Activated T-helper 2 cell treated with anti-CD3 and anti-CD28 coated beads, Interferon-gamma antibody, Interleukin-2, Interleukin-4, amounts not matched to agents 10 μg/mL and 5 μg/mL and 100 μg/mL, durations not matched to agents 14 hours and 24 hours and 36 hours (primary cell): Measurements from ENCODE around the gene RSPO1. TPM values are rescaled to one million over a fixed set of nuclear protein-coding genes. Genes with fewer than 3 reads are reported as not detected.
A peak's percentile ranks its signal among the peaks of the same experiment; 100 is the strongest.
"Not testable (repeated sequence)": the region's sequence is repeated elsewhere in the genome, so short reads cannot be mapped to it uniquely, and the experiment has no call there.

Experiments used
- DNase-seq: peaks from one replicate; pipeline ENCODE4 v3.0.0; 2021; ENCODE audit warnings: low spot score
- H3K27ac Mint-ChIP-seq: one replicate; pipeline ENCODE4 v1.8.0; 2021; ENCODE audit warnings: mixed read lengths
- H3K27me3 Mint-ChIP-seq: one replicate; pipeline ENCODE4 v1.8.0; 2021; ENCODE audit warnings: low read depth, mixed read lengths
- H3K36me3 Mint-ChIP-seq: one replicate; pipeline ENCODE4 v1.8.0; 2021; ENCODE audit warnings: low read depth, mixed read lengths
- H3K4me1 Mint-ChIP-seq: one replicate; pipeline ENCODE4 v1.8.0; 2021; ENCODE audit warnings: low read depth, mixed read lengths
- H3K4me3 Mint-ChIP-seq: one replicate; pipeline ENCODE4 v1.8.0; 2021; ENCODE audit warnings: low read depth, mild to moderate bottlenecking, moderate library complexity, mixed read lengths
- H3K9me3 Mint-ChIP-seq: one replicate; pipeline ENCODE4 v1.8.0; 2021; ENCODE audit warnings: mixed read lengths
- intact Hi-C: fragments of 100-400 bp; cut with micrococcal nuclease; formaldehyde crosslinking; loops from one replicate; pipeline ENCODE4 v1.15.1; 2023
- total RNA-seq: library from RNA; stranded (reverse); gene quantifications from 2 replicates; pipeline ENCODE4 v1.2.3, GENCODE V29; 2022

The RSPO1 gene
- total RNA-seq, 1 donor from 2014 or later, result not detected

GRCh38 chr1:37602750-37603694 lies 31.7 kb downstream of the RSPO1 start:
- peaks cover 8% of the 10 kb centered on the region for H3K27me3 Mint-ChIP-seq
- no peak overlapping the region for H3K4me3 Mint-ChIP-seq
- no peak for DNase-seq
- no peaks in the 10 kb centered on the region for H3K9me3 Mint-ChIP-seq
- intact Hi-C loops, result loop anchor here (1.0 kb wide), 1 partner anchor 79 kb away; no protein-coding TSS in a partner anchor
- H3K27ac Mint-ChIP-seq, result no peak overlapping the region
- no peaks in the 10 kb centered on the region for H3K4me1 Mint-ChIP-seq
- no peaks in the 10 kb centered on the region for H3K36me3 Mint-ChIP-seq

GRCh38 chr1:37601441-37601840 lies 33.3 kb downstream of the RSPO1 start:
- no peak for DNase-seq
- Mint-ChIP-seq H3K27ac (no peak overlapping the region), H3K4me1 (peaks cover 3% of the 10 kb centered on the region), H3K36me3 (no peaks in the 10 kb centered on the region), H3K9me3 (no peaks in the 10 kb centered on the region), H3K27me3 (peaks cover 8% of the 10 kb centered on the region), H3K4me3 (no peak overlapping the region)
- intact Hi-C loops, result no loop called here

DNA sequence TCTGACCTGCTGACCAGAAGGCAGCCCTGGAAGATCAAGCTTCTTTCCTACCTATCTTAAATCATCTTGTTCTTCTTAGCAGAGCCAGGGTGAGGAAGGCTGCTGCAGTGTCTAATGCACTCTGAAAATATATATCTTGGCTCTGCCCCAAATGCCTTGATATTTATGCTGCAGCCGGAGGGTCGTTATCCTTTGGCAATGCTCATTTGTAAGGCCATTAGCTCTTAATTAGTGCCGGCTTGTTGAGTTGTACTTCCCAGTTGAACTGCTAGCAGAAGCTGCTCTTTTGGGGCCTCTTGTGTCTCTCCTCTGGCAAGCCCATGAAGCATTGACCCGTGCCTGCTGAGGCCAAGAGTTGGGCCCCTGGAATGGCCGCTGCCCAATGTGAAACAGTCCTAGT lies 34.8 kb downstream of the RSPO1 start:
- no peak overlapping the region for H3K4me3 Mint-ChIP-seq
- peaks cover 8% of the 10 kb centered on the region for H3K4me1 Mint-ChIP-seq
- intact Hi-C loops, result loop anchor here (10.0 kb wide), 1 partner anchor 1255 kb away; the partner anchor contains the start of gene RRAGC
- H3K27me3 Mint-ChIP-seq, result peaks cover 8% of the 10 kb centered on the region
- peaks cover 7% of the 10 kb centered on the region for H3K36me3 Mint-ChIP-seq
- no peaks in the 10 kb centered on the region for H3K9me3 Mint-ChIP-seq
- no peak for DNase-seq
- H3K27ac Mint-ChIP-seq, result no peak overlapping the region

GRCh38 chr1:37596182-37596667 lies 38.5 kb downstream of the RSPO1 start:
- H3K27me3 Mint-ChIP-seq, result peaks cover 3% of the 10 kb centered on the region

DNA sequence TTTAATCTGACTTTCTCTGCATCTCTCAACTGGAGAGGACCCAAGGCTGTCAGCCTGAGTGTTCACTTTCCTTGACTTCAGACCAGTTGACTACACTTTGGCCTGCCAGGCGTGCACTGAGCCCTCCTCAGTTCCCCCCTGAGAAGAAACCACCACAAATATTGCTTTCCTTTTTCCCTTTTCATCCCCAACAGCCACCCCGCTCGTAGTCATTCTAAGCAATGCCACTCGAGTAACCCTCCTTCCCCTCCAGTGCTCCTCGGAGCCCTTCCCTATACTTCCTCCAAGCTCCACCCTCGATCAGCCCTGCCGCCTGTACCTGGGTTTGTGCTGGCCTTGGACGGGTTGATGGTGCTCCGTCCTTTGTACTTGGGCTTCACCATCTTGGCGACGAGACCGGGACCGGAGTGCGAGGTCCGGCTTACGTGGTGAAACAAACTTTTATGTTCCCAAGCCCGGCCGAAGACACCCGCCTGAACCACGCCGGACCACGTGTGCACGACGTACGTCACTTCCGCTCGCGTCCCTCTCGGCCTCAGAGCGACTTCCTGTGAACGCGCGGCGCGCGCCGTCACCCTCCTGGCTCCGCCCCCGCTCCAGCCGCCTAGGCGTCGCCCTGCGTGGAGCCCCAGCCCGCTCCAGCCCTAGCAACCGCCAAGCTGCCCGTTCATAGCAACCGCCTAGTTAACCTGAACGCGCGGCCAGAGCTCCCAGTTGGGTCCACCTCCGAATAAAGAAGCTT lies 39.1 kb downstream of the RSPO1 start, which contains the start of gene GNL2:
Gene GNL2 (minus strand): TSS at position 498 of the 742 bp plus-strand sequence. CDS start 115 bp downstream, at position 383.
- H3K27ac Mint-ChIP-seq, result peak within 1 kb of the TSS; percentile 92
- intact Hi-C loops, result loop anchor here (1.0 to 10.0 kb wide), 5 partner anchors 21 to 1259 kb away; partner anchors contain the start of genes RRAGC and SNIP1
- no peaks in the 10 kb centered on the region for H3K9me3 Mint-ChIP-seq
- H3K4me3 Mint-ChIP-seq, result peak within 1 kb of the TSS; percentile 99
- H3K36me3 Mint-ChIP-seq, result peaks cover 43% of the 10 kb centered on the region
- DNase-seq, result peak; percentile 97
- H3K4me1 Mint-ChIP-seq, result peaks cover 22% of the 10 kb centered on the region
- peaks cover 3% of the 10 kb centered on the region for H3K27me3 Mint-ChIP-seq

More at GRCh38 chr1:37596182-37596667, 38.5 kb downstream of the RSPO1 start:
- peak overlapping the region; percentile 99 for H3K4me3 Mint-ChIP-seq
- peaks cover 37% of the 10 kb centered on the region for H3K36me3 Mint-ChIP-seq
- H3K9me3 Mint-ChIP-seq, result no peaks in the 10 kb centered on the region
- peaks cover 20% of the 10 kb centered on the region for H3K4me1 Mint-ChIP-seq
- peak overlapping the region; percentile 92 for H3K27ac Mint-ChIP-seq
- no peak for DNase-seq
- intact Hi-C loops, result loop anchor here (1.0 to 10.0 kb wide), 3 partner anchors 42 to 1259 kb away; partner anchors contain the start of genes RRAGC and SNIP1

GRCh38 chr1:37593726-37594125 lies 41.0 kb downstream of the RSPO1 start:
- intact Hi-C loops, result loop anchor here (2.0 to 10.0 kb wide), 2 partner anchors 19 to 1261 kb away; partner anchors contain the start of gene RRAGC

DNA sequence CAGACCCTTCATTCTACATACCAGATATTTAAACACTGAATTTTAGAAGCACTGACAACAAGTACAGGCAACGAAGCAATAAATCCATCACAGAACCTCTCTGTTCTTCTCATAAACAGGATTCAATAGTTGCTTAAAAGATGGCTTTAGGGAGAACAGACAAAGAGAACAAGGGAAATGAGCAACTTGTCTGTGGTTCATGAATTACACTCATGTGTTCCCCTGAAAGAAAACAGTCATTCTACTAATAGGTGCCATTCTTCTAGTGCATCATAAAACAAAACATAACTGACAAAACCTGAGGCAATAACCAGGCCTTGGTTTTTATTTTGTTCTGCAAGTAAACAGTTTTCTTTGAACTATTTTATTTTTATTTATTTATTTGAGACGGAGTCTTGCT lies 45.8 kb downstream of the RSPO1 start:
- intact Hi-C loops, result no loop called here
- Mint-ChIP-seq H3K27ac (no peak overlapping the region), H3K4me1 (peaks cover 21% of the 10 kb centered on the region), H3K36me3 (peaks cover 75% of the 10 kb centered on the region), H3K9me3 (no peaks in the 10 kb centered on the region), H3K4me3 (no peak overlapping the region), H3K27me3 (no peaks in the 10 kb centered on the region)
- DNase-seq, result no peak

More at GRCh38 chr1:37593726-37594125, 41.0 kb downstream of the RSPO1 start:
- Mint-ChIP-seq H3K4me3 (peak overlapping the region; percentile 26), H3K27ac (no peak overlapping the region), H3K9me3 (no peaks in the 10 kb centered on the region), H3K4me1 (peaks cover 26% of the 10 kb centered on the region), H3K27me3 (peaks cover 3% of the 10 kb centered on the region), H3K36me3 (peaks cover 56% of the 10 kb centered on the region)
- DNase-seq, result no peak

DNA sequence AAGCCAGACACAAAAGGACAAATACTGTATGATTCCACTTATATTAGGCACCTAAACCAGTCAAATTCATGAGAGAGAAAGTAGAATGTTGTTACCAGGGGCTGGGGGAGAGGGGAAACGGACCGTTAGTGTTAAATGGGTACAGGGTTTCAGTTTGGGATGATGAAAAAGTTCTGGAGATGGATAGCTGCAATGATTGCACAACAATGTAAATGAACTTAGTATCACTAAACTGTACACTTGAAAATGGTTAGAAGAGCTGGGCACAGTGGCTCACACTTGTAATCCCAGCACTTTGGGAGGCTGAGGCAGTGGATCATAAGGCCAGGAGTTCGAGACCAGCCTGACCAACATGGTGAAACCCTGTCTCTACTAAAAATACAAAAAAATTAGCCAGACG lies 50.1 kb downstream of the RSPO1 start:
- H3K27me3 Mint-ChIP-seq, H3K9me3 Mint-ChIP-seq, H3K4me1 Mint-ChIP-seq, H3K27ac Mint-ChIP-seq, DNase-seq, H3K4me3 Mint-ChIP-seq, intact Hi-C loops: not testable (repeated sequence)
- H3K36me3 Mint-ChIP-seq, result peaks cover 74% of the 10 kb centered on the region

DNA sequence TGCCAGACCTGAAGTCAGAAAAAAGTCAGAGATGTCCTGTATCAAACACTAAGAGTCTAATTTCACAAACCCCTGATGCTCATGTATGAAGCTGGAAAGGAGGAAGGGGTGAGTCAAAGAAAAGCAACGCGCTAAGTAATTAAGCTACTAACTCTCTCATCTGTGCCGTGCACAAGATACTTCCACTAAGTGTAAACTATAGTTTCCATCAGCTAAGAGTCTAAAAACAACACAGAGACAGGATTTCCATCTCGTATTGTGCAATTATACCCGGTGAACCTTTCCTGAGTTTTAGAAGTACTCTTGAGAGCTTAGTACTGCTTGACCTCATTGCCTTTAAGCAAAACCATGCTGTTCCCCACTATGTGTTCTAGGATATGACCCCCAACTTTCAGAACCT lies 59.0 kb downstream of the RSPO1 start:
- H3K9me3 Mint-ChIP-seq, result no peaks in the 10 kb centered on the region
- peak overlapping the region; percentile 81 for H3K27ac Mint-ChIP-seq
- H3K4me3 Mint-ChIP-seq, result no peak overlapping the region
- intact Hi-C loops, result loop anchor here (2.0 to 10.0 kb wide), 2 partner anchors 19 to 101 kb away; partner anchors contain the start of genes GNL2 and ZC3H12A
- H3K36me3 Mint-ChIP-seq, result peaks cover 91% of the 10 kb centered on the region
- H3K27me3 Mint-ChIP-seq, result no peaks in the 10 kb centered on the region
- no peak for DNase-seq
- peaks cover 63% of the 10 kb centered on the region for H3K4me1 Mint-ChIP-seq

DNA sequence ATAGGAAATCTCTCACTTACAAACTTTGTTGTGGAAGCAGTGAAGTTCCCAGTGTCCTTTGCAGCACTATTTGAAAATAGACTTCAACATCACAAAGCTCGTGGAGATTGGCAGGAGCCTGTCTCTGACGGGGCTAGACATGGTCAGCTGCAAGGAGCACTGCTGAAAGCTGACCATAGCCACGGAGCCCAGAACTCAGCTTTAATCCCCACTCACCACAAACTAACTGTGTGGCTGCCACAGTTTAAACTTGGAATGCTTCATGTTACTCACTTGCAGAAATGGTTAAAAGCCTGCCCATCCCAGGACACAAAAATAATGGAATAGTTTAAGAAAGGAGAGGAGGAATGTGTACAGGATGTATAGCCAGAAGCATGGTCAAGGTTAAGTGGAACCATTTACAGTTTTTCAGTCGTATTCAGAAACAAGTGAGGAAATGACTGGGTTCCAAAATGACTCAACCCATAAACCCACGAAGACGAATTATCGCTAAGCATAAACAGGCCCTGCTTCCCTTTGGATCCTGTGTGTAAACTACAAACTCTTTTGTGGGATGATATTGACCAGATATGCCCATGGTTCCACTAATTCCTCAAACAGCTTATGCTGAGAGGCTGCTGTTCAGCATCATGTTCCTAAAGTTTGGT lies 59.7 kb downstream of the RSPO1 start:
- Mint-ChIP-seq H3K27ac (peak overlapping the region; percentile 81), H3K36me3 (peaks cover 90% of the 10 kb centered on the region), H3K4me1 (peaks cover 66% of the 10 kb centered on the region), H3K4me3 (no peak overlapping the region), H3K27me3 (no peaks in the 10 kb centered on the region), H3K9me3 (no peaks in the 10 kb centered on the region)
- intact Hi-C loops, result loop anchor here (2.0 to 10.0 kb wide), 2 partner anchors 20 to 100 kb away; partner anchors contain the start of genes GNL2 and ZC3H12A
- DNase-seq, result no peak

DNA sequence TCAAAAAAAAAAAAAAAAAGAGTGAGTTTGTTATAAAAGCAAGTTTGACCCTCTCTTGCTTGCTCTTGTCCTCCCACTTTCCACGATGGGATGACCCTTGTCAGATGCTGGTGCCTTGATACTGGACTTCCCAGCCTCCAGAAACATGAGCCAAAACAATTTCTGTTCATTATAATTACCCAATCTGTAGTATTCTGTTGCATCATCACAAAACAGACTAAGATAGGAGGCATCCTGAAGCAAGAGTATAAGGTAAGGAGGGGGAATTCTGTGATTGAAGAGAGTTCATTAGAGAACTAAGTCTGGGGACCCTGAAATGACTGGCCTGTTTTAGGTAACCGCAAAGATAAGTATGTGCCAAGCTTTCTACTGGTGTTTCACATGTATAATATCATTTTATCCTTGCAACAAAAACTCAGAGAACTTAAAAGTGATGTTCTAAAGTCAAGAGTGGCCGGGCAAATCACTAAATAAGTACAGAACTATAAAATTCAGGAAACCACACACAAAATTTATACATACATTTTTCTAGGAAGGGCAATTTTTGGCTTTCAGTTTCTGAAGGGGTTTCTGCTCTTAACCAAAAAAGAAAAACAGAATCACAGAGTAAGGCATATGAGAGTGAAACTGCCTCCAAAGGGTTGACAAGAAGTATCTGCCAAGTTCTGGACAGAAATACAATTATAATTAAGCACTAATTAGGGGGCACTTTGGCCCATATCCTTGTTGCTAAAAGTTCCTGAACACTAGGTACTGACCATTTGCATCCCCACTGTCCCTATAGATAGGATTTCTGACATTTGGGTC lies 64.0 kb downstream of the RSPO1 start:
- no peak for DNase-seq
- Mint-ChIP-seq H3K4me1 (peaks cover 47% of the 10 kb centered on the region), H3K9me3 (no peaks in the 10 kb centered on the region), H3K27me3 (no peaks in the 10 kb centered on the region), H3K27ac (peak overlapping the region; percentile 61), H3K4me3 (peak overlapping the region; percentile 14), H3K36me3 (peaks cover 94% of the 10 kb centered on the region)
- intact Hi-C loops, result loop anchor here (10.0 kb wide), 1 partner anchor 96 kb away; the partner anchor contains the start of gene ZC3H12A
